T-cell (primary cell): ENCODE data around the gene TPRG1. TPM values are rescaled to one million over a fixed set of nuclear protein-coding genes. Genes with fewer than 3 reads are reported as not detected.

Experiments
- ATAC-seq, 4 experiments: fragments of 200-7000 bp in 3 of 4; fragments of 150-1000 bp in 1 of 4; cut with Tn5 transposase; replicated peaks in 1 of 4; 1 replicate in 3 of 4; 2 replicates in 1 of 4; pipeline ENCODE4 v1.10.0; 2021; ENCODE audit warnings: moderate library complexity in 3 of 4, mild to moderate bottlenecking in 2 of 4, moderate number of reproducible peaks in 1 of 4
- CTCF ChIA-PET, 2 donors: fragments of 300-600 bp; sonication (Branson Sonifier 250); formaldehyde crosslinking; loops; one replicate each; lab custom pipeline; 2022; ENCODE audit warnings: antibody characterized with exemption in 2 of 2; lab: Charles Lee
- POLR2A ChIA-PET, 2 donors: fragments of 300-600 bp; sonication (Branson Sonifier 250); formaldehyde crosslinking; loops; one replicate each; lab custom pipeline; 2022; ENCODE audit warnings: antibody characterized with exemption in 2 of 2; lab: Charles Lee
- DNase-seq, 35 experiments: peaks; one replicate each; pipeline versions ENCODE4 v3.0.0 to v3.0.0-alpha.2; 2013 to 2023
- H3K27ac ChIP-seq: one replicate; pipeline ENCODE4 v1.5.1; 2013; ENCODE audit warnings: low read length
- H3K27me3 ChIP-seq, 2 experiments: replicated peaks in 1 of 2; 1 replicate in 1 of 2; 2 replicates in 1 of 2; pipeline versions ENCODE4 v1.6.1 to v1.7.0; 2013; ENCODE audit warnings: low read length in 1 of 2, mixed read lengths in 1 of 2; ENCODE audit not compliant: control insufficient read depth in 2 of 2, insufficient read depth in 2 of 2; ENCODE audit errors: extremely low read depth in 1 of 2
- H3K36me3 ChIP-seq, 2 donors: 1 replicate in 1 of 2; 2 replicates in 1 of 2; pipeline versions ENCODE4 v1.6.1 to v1.7.0; 2013; ENCODE audit warnings: low read length in 1 of 2; ENCODE audit not compliant: control insufficient read depth in 2 of 2, insufficient read depth in 1 of 2; ENCODE audit errors: extremely low read depth in 1 of 2
- H3K4me1 ChIP-seq, 2 experiments: 1 replicate in 1 of 2; 2 replicates in 1 of 2; pipeline versions ENCODE4 v1.6.1 to v1.7.0; 2013; ENCODE audit warnings: low read length in 2 of 2, mixed read lengths in 1 of 2; ENCODE audit not compliant: insufficient read depth in 2 of 2, control insufficient read depth in 1 of 2; ENCODE audit errors: extremely low read depth in 1 of 2
- H3K4me3 ChIP-seq, 2 donors: 1 replicate in 1 of 2; 2 replicates in 1 of 2; pipeline versions ENCODE4 v1.5.1 to v1.7.0; 2013; ENCODE audit warnings: mild to moderate bottlenecking in 2 of 2, low read length in 1 of 2, moderate library complexity in 1 of 2; ENCODE audit not compliant: control insufficient read depth in 1 of 2; ENCODE audit errors: extremely low read depth in 1 of 2
- H3K9me3 ChIP-seq: 2 replicates; pipeline ENCODE4 v1.7.0; 2013
- H3K27ac Mint-ChIP-seq, 2 donors: one replicate each; pipeline ENCODE4 v1.8.0; 2020 to 2021; ENCODE audit warnings: mild to moderate bottlenecking in 2 of 2, mixed read lengths in 2 of 2
- H3K27me3 Mint-ChIP-seq, 2 donors: one replicate each; pipeline ENCODE4 v1.8.0; 2021 to 2022; ENCODE audit warnings: mixed read lengths in 2 of 2
- H3K36me3 Mint-ChIP-seq: one replicate; pipeline ENCODE4 v1.8.0; 2021; ENCODE audit warnings: mixed read lengths
- H3K4me1 Mint-ChIP-seq, 3 donors: one replicate each; pipeline ENCODE4 v1.8.0; 2020 to 2022; ENCODE audit warnings: mixed read lengths in 3 of 3, mild to moderate bottlenecking in 1 of 3
- H3K4me3 Mint-ChIP-seq, 3 donors: one replicate each; pipeline ENCODE4 v1.8.0; 2020 to 2022; ENCODE audit warnings: mild to moderate bottlenecking in 3 of 3, mixed read lengths in 3 of 3, moderate library complexity in 3 of 3
- H3K9me3 Mint-ChIP-seq, 3 donors: one replicate each; pipeline ENCODE4 v1.8.0; 2020 to 2022; ENCODE audit warnings: mixed read lengths in 3 of 3
- WGBS: methylation state at CpG from one replicate; pipeline ENCODE4 v1.1.5; 2013; ENCODE audit warnings: missing lambda C conversion rate; ENCODE audit not compliant: insufficient coverage; 5-methylcytosine and 5-hydroxymethylcytosine counted together
- total RNA-seq, 35 experiments: library from RNA in 6 of 35; stranded (reverse) in 6 of 35; fragments of 120-200 nt in 1 of 35; gene quantifications; one replicate each; pipeline versions ENCODE4 v1.2.1 to v1.2.4 and lab custom pipeline; 2013 to 2026

The TPRG1 gene
- total RNA-seq, 5 donors from 2014 or later (not counting 1 experiment from before 2014, with no cell fraction given) = 5.6 to 28.4 (median 15.5) TPM

- H3K9me3 Mint-ChIP-seq = no peaks in the 10 kb centered on the region
- H3K9me3 ChIP-seq = no peaks in the 10 kb centered on the region
- H3K27ac Mint-ChIP-seq = no peak overlapping the region
- no peaks in the 10 kb centered on the region for H3K27me3 ChIP-seq
- ChIA-PET POLR2A (interaction anchor here in 1 of 2 donors (0.6 kb wide), 1 partner anchor 10 kb away, joined by 4 read pairs; no protein-coding TSS in a partner anchor), CTCF (no interaction called here)
- H3K36me3 Mint-ChIP-seq = no peaks in the 10 kb centered on the region
- H3K4me3 Mint-ChIP-seq = no peak overlapping the region
- H3K27me3 Mint-ChIP-seq = no peaks in the 10 kb centered on the region
- DNase-seq (no peak), ATAC-seq (no peak)
- H3K36me3 ChIP-seq = no peaks in the 10 kb centered on the region
- H3K4me1 ChIP-seq = peaks cover 4 to 7% of the 10 kb centered on the region in 2 experiments
- 100% methylated on average over 1 of the region's 2 CpGs for WGBS
- peaks cover 7 to 11% (median 7%) of the 10 kb centered on the region in 3 donors for H3K4me1 Mint-ChIP-seq
- H3K27ac ChIP-seq = no peak overlapping the region
- no peak overlapping the region for H3K4me3 ChIP-seq
Observed at GRCh38 chr3:189311521-189311920, 139.8 kb downstream of the TPRG1 start.

- Mint-ChIP-seq H3K36me3 (no peaks in the 10 kb centered on the region), H3K4me1 (peaks cover 11 to 17% (median 12%) of the 10 kb centered on the region in 3 donors), H3K4me3 (no peak overlapping the region), H3K27ac (no peak overlapping the region), H3K27me3 (no peaks in the 10 kb centered on the region), H3K9me3 (no peaks in the 10 kb centered on the region)
- POLR2A ChIA-PET = interaction anchor here in 1 of 2 donors (0.7 kb wide), 1 partner anchor 76 kb away, joined by 3 read pairs; no protein-coding TSS in a partner anchor
- no CpG with 5 or more reads among the region's 4 CpGs for WGBS
- Histone ChIP-seq H3K4me1 (peaks cover 4 to 9% of the 10 kb centered on the region in 2 experiments), H3K27me3 (no peaks in the 10 kb centered on the region), H3K9me3 (no peaks in the 10 kb centered on the region), H3K36me3 (no peaks in the 10 kb centered on the region), H3K27ac (no peak overlapping the region), H3K4me3 (no peak overlapping the region)
- no peak for ATAC-seq
- no peak for DNase-seq
- CTCF ChIA-PET = interaction anchor here (0.6 to 0.9 kb wide), 2 partner anchors 11 to 398 kb away, joined by 3 read pairs; no protein-coding TSS in a partner anchor
Observed at GRCh38 chr3:189312866-189313265, 141.1 kb downstream of the TPRG1 start.

- Histone ChIP-seq H3K27ac (no peak overlapping the region), H3K9me3 (no peaks in the 10 kb centered on the region), H3K4me3 (no peak overlapping the region), H3K27me3 (no peaks in the 10 kb centered on the region), H3K36me3 (no peaks in the 10 kb centered on the region), H3K4me1 (peaks cover 4 to 12% of the 10 kb centered on the region in 2 experiments)
- Mint-ChIP-seq H3K4me3 (no peak overlapping the region), H3K27me3 (no peaks in the 10 kb centered on the region), H3K9me3 (peaks cover 0 to 3% (median 0%) of the 10 kb centered on the region in 3 donors), H3K4me1 (peaks cover 15 to 34% (median 16%) of the 10 kb centered on the region in 3 donors), H3K27ac (no peak overlapping the region), H3K36me3 (no peaks in the 10 kb centered on the region)
- ATAC-seq (no peak), DNase-seq (no peak)
- POLR2A ChIA-PET = no interaction called here
- WGBS = 88% methylated on average over 1 of the region's 6 CpGs
- CTCF ChIA-PET = no interaction called here
Observed at GRCh38 chr3:189316296-189317019, 144.7 kb downstream of the TPRG1 start.

DNA sequence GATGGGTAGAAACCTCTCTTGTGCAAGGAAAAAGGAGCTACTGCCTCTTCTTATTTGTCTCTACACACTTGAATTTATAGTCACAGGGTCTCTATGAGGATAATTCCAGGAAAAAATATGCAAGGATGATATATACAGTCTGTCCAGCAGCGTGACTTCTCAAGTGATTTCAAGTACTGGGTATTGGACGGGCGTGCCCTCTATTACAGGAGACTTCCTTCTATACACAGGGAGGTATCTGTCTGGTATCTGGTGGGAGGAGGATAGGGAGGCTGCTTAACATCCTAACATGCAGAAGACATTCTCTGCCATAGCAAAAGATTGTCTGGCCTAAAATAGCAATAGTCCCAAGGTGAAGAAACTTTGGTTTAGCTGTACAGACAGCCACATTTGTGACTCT, 146.1 kb downstream of the TPRG1 start:
- Histone ChIP-seq H3K4me1 (peaks cover 4 to 17% of the 10 kb centered on the region in 2 experiments), H3K36me3 (no peaks in the 10 kb centered on the region), H3K9me3 (no peaks in the 10 kb centered on the region), H3K27me3 (no peaks in the 10 kb centered on the region), H3K27ac (no peak overlapping the region), H3K4me3 (no peak overlapping the region)
- no CpG with 5 or more reads among the region's 3 CpGs for WGBS
- Mint-ChIP-seq H3K27me3 (no peaks in the 10 kb centered on the region), H3K4me1 (peaks cover 24 to 49% (median 25%) of the 10 kb centered on the region in 3 donors), H3K4me3 (no peak overlapping the region), H3K9me3 (peaks cover 0 to 3% (median 3%) of the 10 kb centered on the region in 3 donors), H3K27ac (no peak overlapping the region), H3K36me3 (peaks cover 3% of the 10 kb centered on the region)
- POLR2A ChIA-PET = no interaction called here
- no peak for ATAC-seq
- CTCF ChIA-PET = interaction anchor here in 1 of 2 donors (0.9 kb wide), 1 partner anchor 45 kb away, joined by 3 read pairs; no protein-coding TSS in a partner anchor
- DNase-seq = no peak

DNA sequence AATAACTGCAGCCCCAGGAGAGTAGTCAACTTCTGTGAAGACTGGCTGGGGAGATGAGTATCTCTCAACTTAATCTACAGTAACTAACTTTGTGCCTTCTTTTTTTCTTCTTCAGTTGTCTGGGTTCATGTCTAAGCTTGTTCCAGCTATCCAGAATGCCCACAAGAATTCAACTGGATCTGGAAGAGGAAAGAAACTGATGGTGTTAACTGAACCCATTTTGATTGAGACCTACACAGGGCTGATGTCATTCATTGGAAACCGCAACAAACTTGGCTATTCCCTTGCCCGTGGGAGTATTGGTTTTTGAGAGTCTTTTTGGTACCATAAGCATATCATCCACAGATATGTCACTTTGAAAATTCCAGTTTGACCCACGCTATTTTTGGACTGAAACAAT, 148.7 kb downstream of the TPRG1 start:
- peaks cover 22 to 39% of the 10 kb centered on the region in 2 experiments for H3K4me1 ChIP-seq
- CTCF ChIA-PET = interaction anchor here (0.7 to 1.8 kb wide), 3 partner anchors 15 to 207 kb away, joined by 5 to 10 read pairs (median 8); no protein-coding TSS in a partner anchor
- no peaks in the 10 kb centered on the region for H3K27me3 ChIP-seq
- POLR2A ChIA-PET = no interaction called here
- H3K36me3 ChIP-seq = no peaks in the 10 kb centered on the region
- no peak overlapping the region for H3K27ac Mint-ChIP-seq
- peaks cover 3% of the 10 kb centered on the region for H3K36me3 Mint-ChIP-seq
- no CpG with 5 or more reads among the region's 3 CpGs for WGBS
- H3K4me3 Mint-ChIP-seq = no peak overlapping the region
- peaks cover 0 to 3% (median 3%) of the 10 kb centered on the region in 3 donors for H3K9me3 Mint-ChIP-seq
- no peak overlapping the region for H3K27ac ChIP-seq
- peaks cover 48 to 72% (median 50%) of the 10 kb centered on the region in 3 donors for H3K4me1 Mint-ChIP-seq
- H3K9me3 ChIP-seq = no peaks in the 10 kb centered on the region
- DNase-seq (no peak), ATAC-seq (no peak)
- H3K27me3 Mint-ChIP-seq = no peaks in the 10 kb centered on the region
- no peak overlapping the region for H3K4me3 ChIP-seq

GRCh38 chr3:189322339-189322738, 150.6 kb downstream of the TPRG1 start:
- Mint-ChIP-seq H3K4me3 (no peak overlapping the region), H3K36me3 (peaks cover 3% of the 10 kb centered on the region), H3K27me3 (no peaks in the 10 kb centered on the region), H3K27ac (no peak overlapping the region), H3K9me3 (peaks cover 0 to 3% (median 3%) of the 10 kb centered on the region in 3 donors), H3K4me1 (peaks cover 53 to 74% (median 55%) of the 10 kb centered on the region in 3 donors)
- H3K4me1 ChIP-seq = peaks cover 22 to 41% of the 10 kb centered on the region in 2 experiments
- DNase-seq = no peak
- H3K9me3 ChIP-seq = no peaks in the 10 kb centered on the region
- ChIA-PET POLR2A (no interaction called here), CTCF (interaction anchor here in 1 of 2 donors (1.4 kb wide), 1 partner anchor 16 kb away, joined by 3 read pairs; no protein-coding TSS in a partner anchor)
- WGBS = 88% methylated on average over 2 of the region's 4 CpGs
- no peaks in the 10 kb centered on the region for H3K27me3 ChIP-seq
- no peak for ATAC-seq
- no peak overlapping the region for H3K27ac ChIP-seq
- H3K36me3 ChIP-seq = no peaks in the 10 kb centered on the region
- no peak overlapping the region for H3K4me3 ChIP-seq
